H1 (cell line): ENCODE results near the gene WNT5A. TPM values are rescaled to one million over a fixed set of nuclear protein-coding genes. Genes with fewer than 3 reads are reported as not detected.

ENCODE experiments used
- CTCF ChIA-PET: fragments of 300-600 bp; sonication (Branson Sonifier 250); formaldehyde crosslinking; loops from one replicate; lab custom pipeline; 2021; ENCODE audit not compliant: partially characterized antibody; lab: Charles Lee
- POLR2A ChIA-PET: fragments of 300-600 bp; sonication (Branson Sonifier 250); formaldehyde crosslinking; loops from one replicate; lab custom pipeline; 2021; ENCODE audit warnings: inconsistent platforms; ENCODE audit not compliant: partially characterized antibody; lab: Charles Lee
- DNase-seq, 2 experiments: peaks; one replicate each; pipeline versions ENCODE4 v3.0.0 to v3.0.0-alpha.2; 2010 to 2022; ENCODE audit warnings: low spot score in 2 of 2, low read depth in 1 of 2, mixed read lengths in 1 of 2
- FAIRE-seq: peaks from 2 replicates; lab custom pipeline; 2011; peaks lifted over from hg19 to GRCh38; lab: Jason Lieb, UNC
- H2AFZ ChIP-seq: 2 replicates; pipeline ENCODE4 v1.8.1; 2012; ENCODE audit warnings: low read length, inconsistent platforms
- H2AK5ac ChIP-seq: 2 replicates; pipeline ENCODE4 v1.6.1; 2013; ENCODE audit warnings: low read depth, low read length
- H2BK120ac ChIP-seq: replicated peaks from 2 replicates; pipeline ENCODE3; 2013; ENCODE audit warnings: low read depth, low read length, inconsistent platforms
- H2BK12ac ChIP-seq: 2 replicates; pipeline ENCODE4 v1.6.1; 2013; ENCODE audit warnings: low read depth, low read length
- H2BK15ac ChIP-seq: 2 replicates; pipeline ENCODE4 v1.6.1; 2013; ENCODE audit warnings: low read length
- H2BK20ac ChIP-seq: 2 replicates; pipeline ENCODE4 v1.6.1; 2013; ENCODE audit warnings: low read length
- H2BK5ac ChIP-seq: 2 replicates; pipeline ENCODE4 v1.6.1; 2013; ENCODE audit warnings: low read depth, low read length
- H3K14ac ChIP-seq: 2 replicates; pipeline ENCODE4 v1.6.1; 2013; ENCODE audit warnings: inconsistent platforms; ENCODE audit not compliant: insufficient read length
- H3K18ac ChIP-seq: 2 replicates; pipeline ENCODE4 v1.6.1; 2013; ENCODE audit warnings: low read length; ENCODE audit errors: extremely low read depth
- H3K23ac ChIP-seq: 2 replicates; pipeline ENCODE4 v1.6.1; 2013; ENCODE audit warnings: inconsistent platforms; ENCODE audit not compliant: insufficient read length
- H3K23me2 ChIP-seq: 2 replicates; pipeline ENCODE4 v1.6.1; 2013; ENCODE audit warnings: low read depth, low read length
- H3K27ac ChIP-seq: 2 replicates; pipeline ENCODE4 v1.6.1; 2011; ENCODE audit warnings: low read depth, low read length, inconsistent platforms
- H3K27me3 ChIP-seq, 4 experiments: replicated peaks in 1 of 4; 1 replicate in 1 of 4; 2 replicates in 3 of 4; pipeline versions ENCODE4 v1.6.1 to v1.8.1; 2011 to 2013; ENCODE audit warnings: low read length in 3 of 4, mild to moderate bottlenecking in 3 of 4, inconsistent platforms in 2 of 4, mixed read lengths in 2 of 4, moderate library complexity in 1 of 4; ENCODE audit not compliant: control insufficient read depth in 3 of 4, insufficient read depth in 3 of 4; ENCODE audit errors: extremely low read depth in 1 of 4
- H3K36me3 ChIP-seq, 4 experiments: 2 replicates each; pipeline versions ENCODE4 v1.6.1 to v1.8.1; 2011 to 2013; ENCODE audit warnings: mild to moderate bottlenecking in 4 of 4, low read length in 3 of 4, moderate library complexity in 2 of 4, control low read depth in 1 of 4, inconsistent platforms in 1 of 4; ENCODE audit not compliant: insufficient read depth in 4 of 4, control insufficient read depth in 2 of 4
- H3K4ac ChIP-seq: replicated peaks from 2 replicates; pipeline ENCODE3; 2013; ENCODE audit warnings: low read length, low read depth, mixed read lengths, inconsistent platforms; ENCODE audit not compliant: insufficient read length
- H3K4me1 ChIP-seq, 4 experiments: replicated peaks in 1 of 4; 1 replicate in 1 of 4; 2 replicates in 3 of 4; pipeline versions ENCODE4 v1.6.1 to v1.8.1; 2011 to 2013; ENCODE audit warnings: low read length in 3 of 4, inconsistent platforms in 2 of 4, mixed read lengths in 1 of 4; ENCODE audit not compliant: insufficient read depth in 4 of 4, control insufficient read depth in 3 of 4
- H3K4me2 ChIP-seq, 2 experiments: 2 replicates each; pipeline versions ENCODE4 v1.6.1 to v1.8.1; 2011 to 2013; ENCODE audit warnings: low read depth in 2 of 2, low read length in 2 of 2, control low read depth in 1 of 2, inconsistent platforms in 1 of 2, mild to moderate bottlenecking in 1 of 2; ENCODE audit not compliant: insufficient read depth in 1 of 2
- H3K4me3 ChIP-seq, 4 experiments: fragments of 200-600, 300-600 bp in 1 of 4; sonication (generic), shearing (Covaris generic), sonication (Bioruptor Twin) in 1 of 4; 2 replicates each; pipeline versions ENCODE4 v1.5.1 to v1.8.1; 2011 to 2016; ENCODE audit warnings: low read length in 4 of 4, low read depth in 3 of 4, control low read depth in 2 of 4, inconsistent platforms in 2 of 4, mild to moderate bottlenecking in 2 of 4, mixed read lengths in 1 of 4, moderate library complexity in 1 of 4; ENCODE audit not compliant: insufficient read depth in 2 of 4; ENCODE audit errors: extremely low read depth in 1 of 4
- H3K56ac ChIP-seq: replicated peaks from 2 replicates; pipeline ENCODE3; 2013; ENCODE audit warnings: low read depth, mild to moderate bottlenecking, mixed read lengths, low read length, inconsistent platforms; ENCODE audit not compliant: insufficient read length
- H3K79me1 ChIP-seq: 2 replicates; pipeline ENCODE4 v1.6.1; 2013; ENCODE audit warnings: low read depth, low read length, control low read depth
- H3K79me2 ChIP-seq, 2 experiments: 2 replicates each; pipeline versions ENCODE4 v1.6.1 to v1.8.1; 2012 to 2013; ENCODE audit warnings: low read length in 2 of 2, mild to moderate bottlenecking in 2 of 2, inconsistent platforms in 1 of 2; ENCODE audit not compliant: insufficient read depth in 2 of 2, control insufficient read depth in 1 of 2
- H3K9ac ChIP-seq, 4 experiments: replicated peaks in 1 of 4; 1 replicate in 1 of 4; 2 replicates in 3 of 4; pipeline versions ENCODE4 v1.6.1 to v1.8.1; 2011 to 2013; ENCODE audit warnings: low read depth in 3 of 4, low read length in 3 of 4, control low read depth in 2 of 4, mild to moderate bottlenecking in 2 of 4, moderate library complexity in 2 of 4, inconsistent platforms in 1 of 4; ENCODE audit errors: extremely low read depth in 1 of 4
- H3K9me3 ChIP-seq, 2 experiments: 2 replicates each; pipeline versions ENCODE4 v1.6.1 to v1.8.1; 2012 to 2013; ENCODE audit warnings: mild to moderate bottlenecking in 2 of 2, moderate library complexity in 2 of 2, control low read depth in 1 of 2, inconsistent platforms in 1 of 2, low read depth in 1 of 2, low read length in 1 of 2, mixed read lengths in 1 of 2; ENCODE audit not compliant: insufficient read depth in 2 of 2
- H4K20me1 ChIP-seq, 2 experiments: replicated peaks in 1 of 2; 2 replicates each; pipeline versions ENCODE3 to v1.8.1; 2011 to 2013; ENCODE audit warnings: inconsistent platforms in 2 of 2, low read length in 2 of 2, mild to moderate bottlenecking in 1 of 2; ENCODE audit not compliant: insufficient read depth in 2 of 2, control insufficient read depth in 1 of 2
- H4K5ac ChIP-seq: 2 replicates; pipeline ENCODE4 v1.6.1; 2013; ENCODE audit warnings: low read length, low read depth, mixed read lengths, inconsistent platforms; ENCODE audit not compliant: insufficient read length
- H4K8ac ChIP-seq: 2 replicates; pipeline ENCODE4 v1.8.0; 2013; ENCODE audit warnings: mild to moderate bottlenecking, moderate library complexity, low read length, inconsistent platforms; ENCODE audit not compliant: insufficient read depth; ENCODE audit errors: extremely low read depth
- H4K91ac ChIP-seq: replicated peaks from 2 replicates; pipeline ENCODE3; 2013; ENCODE audit warnings: low read length, mixed read lengths, inconsistent platforms; ENCODE audit not compliant: insufficient read length
- CREB1 ChIP-seq: IDR thresholded peaks from 2 replicates; pipeline ENCODE4 v1.6.1; 2012; ENCODE audit warnings: inconsistent platforms
- WGBS, 2 experiments: shearing (Covaris generic) in 1 of 2; methylation state at CpG; one replicate each; pipeline versions ENCODE4 v1.1.6 to v1.1.7; 2013 to 2015; ENCODE audit warnings: low lambda C conversion rate in 2 of 2, mixed read lengths in 2 of 2, inconsistent platforms in 1 of 2, low coverage in 1 of 2, missing lambda C conversion rate in 1 of 2; ENCODE audit not compliant: insufficient replicate concordance in 2 of 2, insufficient coverage in 1 of 2, insufficient read length in 1 of 2; ENCODE audit errors: extremely low coverage in 1 of 2, missing lambda C conversion rate in 1 of 2; 5-methylcytosine and 5-hydroxymethylcytosine counted together
- polyA plus RNA-seq, 7 experiments: library from polyadenylated mRNA; depleted of rRNA in 3 of 7; stranded (reverse) in 5 of 7; unstranded in 2 of 7; fragments of >200 nt in 5 of 7; fragments of 200-250 nt in 2 of 7; gene quantifications; 1 replicate in 5 of 7; 2 replicates in 1 of 7; 4 replicates in 1 of 7; pipeline versions ENCODE4 v1.2.1 to v1.2.3, GENCODE V29; 2011 to 2013; ENCODE audit warnings: missing spikeins in 2 of 7, mixed read lengths in 2 of 7
- total RNA-seq: library from RNA; stranded (reverse); fragmentation: NEBNext Ultra II Directional; extraction: Animal tissue kit (Norgen Biotek cat#: 25700); gene quantifications from 2 replicates; pipeline ENCODE4 v1.2.1, GENCODE V29; 2021

Gene WNT5A
- total and polyA plus RNA-seq, 2 of the 8 experiments (the other 6 are each of a cell fraction or from before 2014, with no cell fraction given), result 3.9 to 5.6 TPM

GRCh38 chr3:55423782-55424181 lies 63.3 kb downstream of the WNT5A start:
- POLR2A ChIA-PET, result no interaction called here
- Histone ChIP-seq H3K56ac (no peak overlapping the region), H4K20me1 (no peaks in the 10 kb centered on the region), H2BK15ac (no peak overlapping the region), H3K23me2 (no peaks in the 10 kb centered on the region), H3K9me3 (peaks cover 0 to 2% of the 10 kb centered on the region in 2 experiments; a peak in 1 of 4 replicates), H3K4me1 (no peaks in the 10 kb centered on the region), H3K9ac (no peak overlapping the region), H3K14ac (no peak overlapping the region), H3K23ac (no peak overlapping the region), H2BK20ac (no peak overlapping the region), H2BK5ac (no peak overlapping the region), H3K36me3 (no peaks in the 10 kb centered on the region), H3K27me3 (no peaks in the 10 kb centered on the region), H3K4me2 (no peak overlapping the region), H3K27ac (no peak overlapping the region), H2AK5ac (no peak overlapping the region), H3K4ac (no peak overlapping the region), H3K79me1 (no peaks in the 10 kb centered on the region), H3K18ac (no peak overlapping the region), H4K5ac (no peak overlapping the region), H2BK120ac (no peak overlapping the region), H4K8ac (no peak overlapping the region), H3K79me2 (no peaks in the 10 kb centered on the region), H2AFZ (no peak overlapping the region), H2BK12ac (no peak overlapping the region), H3K4me3 (no peak overlapping the region), H4K91ac (no peak overlapping the region)
- no peak for TF ChIP-seq CREB1
- WGBS, 2 experiments, result 92% methylated on average over 5 of the region's 5 CpGs; no CpG with 5 or more reads in 1 of the 2 experiments
- no peak for DNase-seq
- no peak for FAIRE-seq
- CTCF ChIA-PET, result interaction anchor here (0.7 kb wide), 1 partner anchor 158 kb away, joined by 3 read pairs; no protein-coding TSS in a partner anchor
